Suprapubic skin (tissue), 3 donors: ENCODE measurements around the gene SHE.
"Not testable (repeated sequence)": the region's sequence is repeated elsewhere in the genome, so short reads cannot be mapped to it uniquely, and the experiment has no call there.

Experiments
- EP300 ChIP-seq: sonication (generic); formaldehyde crosslinking; IDR thresholded peaks from one replicate; pipeline ENCODE4 v1.6.1; 2017; ENCODE audit warnings: antibody characterized with exemption
- POLR2A ChIP-seq, 2 donors: fragments of 450-650 bp; IDR thresholded peaks; one replicate each; pipeline ENCODE4 v1.6.1; 2017; ENCODE audit warnings: antibody characterized with exemption in 2 of 2, mild to moderate bottlenecking in 2 of 2, moderate library complexity in 2 of 2
- TF ChIP-seq, protein P1 (sequence below), 2 donors: fragments of 200-600 bp in 1 of 2; fragments of 450-650 bp in 1 of 2; sonication (generic) in 1 of 2; IDR thresholded peaks; one replicate each; pipeline ENCODE4 v1.5.1; 2016 to 2019; ENCODE audit warnings: antibody characterized with exemption in 2 of 2, mild to moderate bottlenecking in 1 of 2, moderate library complexity in 1 of 2

DNA sequence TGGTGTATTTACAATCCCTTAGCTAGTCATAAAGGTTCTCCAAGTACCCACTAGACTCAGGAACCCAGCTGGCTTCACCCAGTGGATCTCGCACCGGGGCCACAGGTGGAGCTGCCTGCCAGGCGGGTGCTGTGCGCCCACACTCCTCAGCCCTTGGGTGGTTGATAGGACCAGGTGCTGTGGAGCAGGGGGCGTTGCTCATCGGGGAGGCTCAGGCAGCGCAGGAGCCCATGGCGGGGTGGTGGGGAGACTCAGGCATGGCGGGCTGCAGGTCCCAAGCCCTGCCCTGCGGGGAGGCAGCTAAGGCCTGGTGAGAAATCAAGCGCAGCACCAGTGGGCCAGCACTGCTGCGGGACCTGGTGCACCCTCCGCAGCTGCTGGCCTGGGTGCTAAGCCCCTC is 29.7 kb upstream of the SHE start:
- TF ChIP-seq, protein P1, sequence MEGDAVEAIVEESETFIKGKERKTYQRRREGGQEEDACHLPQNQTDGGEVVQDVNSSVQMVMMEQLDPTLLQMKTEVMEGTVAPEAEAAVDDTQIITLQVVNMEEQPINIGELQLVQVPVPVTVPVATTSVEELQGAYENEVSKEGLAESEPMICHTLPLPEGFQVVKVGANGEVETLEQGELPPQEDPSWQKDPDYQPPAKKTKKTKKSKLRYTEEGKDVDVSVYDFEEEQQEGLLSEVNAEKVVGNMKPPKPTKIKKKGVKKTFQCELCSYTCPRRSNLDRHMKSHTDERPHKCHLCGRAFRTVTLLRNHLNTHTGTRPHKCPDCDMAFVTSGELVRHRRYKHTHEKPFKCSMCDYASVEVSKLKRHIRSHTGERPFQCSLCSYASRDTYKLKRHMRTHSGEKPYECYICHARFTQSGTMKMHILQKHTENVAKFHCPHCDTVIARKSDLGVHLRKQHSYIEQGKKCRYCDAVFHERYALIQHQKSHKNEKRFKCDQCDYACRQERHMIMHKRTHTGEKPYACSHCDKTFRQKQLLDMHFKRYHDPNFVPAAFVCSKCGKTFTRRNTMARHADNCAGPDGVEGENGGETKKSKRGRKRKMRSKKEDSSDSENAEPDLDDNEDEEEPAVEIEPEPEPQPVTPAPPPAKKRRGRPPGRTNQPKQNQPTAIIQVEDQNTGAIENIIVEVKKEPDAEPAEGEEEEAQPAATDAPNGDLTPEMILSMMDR (IDR thresholded peaks at IDR 0.05) = not testable (repeated sequence)
- TF ChIP-seq POLR2A (IDR thresholded peaks at IDR 0.05); EP300: not testable (repeated sequence)
